Progenitor cell of endocrine pancreas (in vitro differentiated cells): Measurements from ENCODE around the gene DBH. TPM values are rescaled to one million over a fixed set of nuclear protein-coding genes. Genes with fewer than 3 reads are reported as not detected.

ENCODE experiments used
- DNase-seq: peaks from one replicate; pipeline ENCODE4 v3.0.0; 2021; ENCODE audit warnings: low spot score; ENCODE audit not compliant: unreplicated experiment
- H3K27ac Mint-ChIP-seq: 2 replicates; pipeline ENCODE4 v1.8.0; 2021; ENCODE audit warnings: mild to moderate bottlenecking, moderate library complexity, mixed read lengths
- H3K27me3 Mint-ChIP-seq: 2 replicates; pipeline ENCODE4 v1.8.0; 2021; ENCODE audit warnings: mixed read lengths
- H3K36me3 Mint-ChIP-seq: 2 replicates; pipeline ENCODE4 v1.8.0; 2022; ENCODE audit warnings: mixed read lengths; ENCODE audit not compliant: insufficient read depth
- H3K4me1 Mint-ChIP-seq: 2 replicates; pipeline ENCODE4 v1.8.0; 2021; ENCODE audit warnings: low read depth, mixed read lengths
- H3K4me3 Mint-ChIP-seq: 2 replicates; pipeline ENCODE4 v1.8.0; 2021; ENCODE audit warnings: low read depth, mild to moderate bottlenecking, moderate library complexity, mixed read lengths
- H3K9me3 Mint-ChIP-seq: 2 replicates; pipeline ENCODE4 v1.8.0; 2021; ENCODE audit warnings: low read depth, mixed read lengths
- CTCF ChIP-seq: fragments of 200-600 bp; sonication (generic); IDR thresholded peaks from one replicate; pipeline ENCODE4 v1.5.0; 2021; ENCODE audit warnings: antibody characterized with exemption, mild to moderate bottlenecking; ENCODE audit not compliant: unreplicated experiment
- total RNA-seq: library from RNA; stranded (reverse); gene quantifications from 2 replicates; pipeline ENCODE4 v1.2.1, GENCODE V29; 2021

DBH gene
- total RNA-seq, 1 donor from 2014 or later = not detected

DNA sequence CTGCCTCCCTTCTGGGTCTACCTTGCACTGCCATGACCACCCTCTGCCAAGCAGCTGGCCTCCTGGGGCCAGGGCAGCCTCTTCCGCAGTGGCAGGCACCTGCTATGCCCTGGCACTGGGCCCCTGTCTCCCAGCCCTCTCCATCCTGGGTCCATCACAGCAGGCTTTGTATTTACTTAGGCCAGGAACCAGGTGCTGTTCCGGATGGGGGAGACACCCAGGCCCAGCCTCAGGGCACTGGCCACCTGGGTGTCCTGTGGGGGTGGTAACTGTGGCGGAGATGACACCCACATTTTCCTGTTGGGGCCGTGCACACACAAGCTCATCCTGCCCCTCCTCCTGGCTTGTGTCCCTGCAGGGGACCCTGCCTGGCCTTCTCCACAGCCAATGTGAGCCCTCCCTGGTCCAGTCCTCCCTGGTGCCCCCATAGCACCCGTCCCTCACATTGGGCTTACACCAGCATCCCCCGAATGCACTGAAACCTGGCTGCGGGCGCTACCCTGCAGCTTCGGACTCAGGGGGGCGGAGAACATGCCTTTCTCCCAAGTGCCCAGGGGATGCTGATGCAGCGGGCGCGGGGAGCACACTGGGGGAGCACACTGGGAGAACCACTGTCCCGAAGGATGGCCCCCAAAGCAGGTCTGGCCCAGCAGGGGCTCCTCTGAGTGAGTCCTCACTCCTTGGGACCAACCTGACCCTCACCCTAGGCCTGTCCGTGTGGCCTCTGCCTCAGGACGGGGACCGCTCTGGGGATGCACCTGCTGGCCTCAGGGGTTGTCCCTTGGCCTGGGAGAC lies 44.9 kb upstream of the DBH start:
- peaks cover 2% of the 10 kb centered on the region for H3K36me3 Mint-ChIP-seq
- no peak overlapping the region for H3K4me3 Mint-ChIP-seq
- H3K27ac Mint-ChIP-seq = no peak overlapping the region
- H3K9me3 Mint-ChIP-seq = peaks cover 5% of the 10 kb centered on the region
- peaks cover 15% of the 10 kb centered on the region for H3K27me3 Mint-ChIP-seq
- no peak for TF ChIP-seq CTCF
- H3K4me1 Mint-ChIP-seq = no peaks in the 10 kb centered on the region
- no peak for DNase-seq

- Mint-ChIP-seq H3K36me3 (peaks cover 2% of the 10 kb centered on the region), H3K4me3 (no peak overlapping the region), H3K27me3 (peaks cover 15% of the 10 kb centered on the region), H3K4me1 (no peaks in the 10 kb centered on the region), H3K27ac (no peak overlapping the region), H3K9me3 (peaks cover 7% of the 10 kb centered on the region)
- DNase-seq = no peak
- TF ChIP-seq CTCF = no peak
These were observed 44.2 kb upstream of the DBH start for GRCh38 chr9:133591985-133592384.

DNA sequence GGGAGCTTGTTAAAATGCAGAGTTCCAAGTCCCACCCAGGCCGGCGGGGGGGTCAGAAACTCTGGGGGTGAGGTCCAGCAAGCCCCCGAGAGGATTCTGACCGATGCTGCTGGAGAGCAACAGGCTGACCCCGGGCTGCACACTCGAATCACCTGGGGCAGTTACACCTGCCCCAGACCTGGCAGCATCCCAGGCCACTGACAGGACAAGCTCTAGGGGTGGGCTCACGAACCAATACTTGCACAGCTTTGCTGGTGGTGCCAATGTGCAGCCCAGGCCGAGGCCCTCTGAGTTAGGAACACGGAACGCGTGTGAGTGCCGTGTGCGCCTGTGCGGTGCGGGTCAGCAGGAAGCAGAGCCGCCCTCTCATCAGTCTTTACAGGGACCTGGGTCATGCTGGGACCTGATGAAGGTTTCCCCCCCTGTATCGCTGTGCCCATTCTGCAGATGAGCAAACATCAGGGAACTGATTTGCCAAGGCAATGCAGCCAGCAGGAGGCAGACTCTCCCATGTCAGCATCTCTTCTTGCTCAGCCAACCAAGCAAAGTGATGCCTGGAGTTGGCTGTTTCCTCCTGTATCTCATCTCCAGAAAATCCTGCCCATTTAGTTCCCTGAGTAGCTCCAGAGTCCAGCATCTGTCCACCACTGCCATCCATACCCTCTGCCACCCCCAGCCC lies 43.3 kb upstream of the DBH start:
- TF ChIP-seq CTCF = no peak
- Mint-ChIP-seq H3K36me3 (peaks cover 3% of the 10 kb centered on the region), H3K4me1 (no peaks in the 10 kb centered on the region), H3K9me3 (peaks cover 13% of the 10 kb centered on the region), H3K4me3 (no peak overlapping the region), H3K27ac (no peak overlapping the region), H3K27me3 (peaks cover 15% of the 10 kb centered on the region)
- no peak for DNase-seq

- TF ChIP-seq CTCF = no peak
- Mint-ChIP-seq H3K9me3 (peaks cover 8% of the 10 kb centered on the region), H3K4me3 (no peak overlapping the region), H3K27me3 (peaks cover 11% of the 10 kb centered on the region), H3K4me1 (no peaks in the 10 kb centered on the region), H3K36me3 (peaks cover 1% of the 10 kb centered on the region), H3K27ac (no peak overlapping the region)
- DNase-seq = no peak
These were observed 42.4 kb upstream of the DBH start for GRCh38 chr9:133593587-133594253.

- Mint-ChIP-seq H3K27me3 (peaks cover 11% of the 10 kb centered on the region), H3K4me1 (no peaks in the 10 kb centered on the region), H3K4me3 (no peak overlapping the region), H3K27ac (no peak overlapping the region), H3K9me3 (peaks cover 8% of the 10 kb centered on the region), H3K36me3 (peaks cover 1% of the 10 kb centered on the region)
- no peak for TF ChIP-seq CTCF
- DNase-seq = no peak
These were observed 41.9 kb upstream of the DBH start for GRCh38 chr9:133594310-133594709.
